SU-DHL-6 (cell line): ENCODE measurements around the gene FREY1.

Experiments used
- CTCF ChIP-seq: fragments of 200-600 bp; sonication (generic); IDR thresholded peaks from one replicate; pipeline ENCODE4 v1.5.1; 2017; ENCODE audit warnings: antibody characterized with exemption, mild to moderate bottlenecking, low read length, moderate library complexity; ENCODE audit not compliant: insufficient read depth, poor library complexity, severe bottlenecking
- EZH2phosphoT487 ChIP-seq: fragments of 200-600 bp; sonication (generic), shearing (Covaris generic); conservative IDR thresholded peaks from 2 replicates; pipeline ENCODE4 v1.6.1; 2018; ENCODE audit warnings: mild to moderate bottlenecking, antibody characterized with exemption, low read length, moderate library complexity, mixed read lengths

GRCh38 chr11:45933131-45933831 lies 26.2 kb upstream of the FREY1 start:
- TF ChIP-seq CTCF (no peak), EZH2phosphoT487 (no peak)
